ENCODE data around the gene CAND2. TPM values are rescaled to one million over a fixed set of nuclear protein-coding genes. Genes with fewer than 3 reads are reported as not detected.

The CAND2 gene
- polyA plus RNA-seq, 3 donors = not detected

GRCh38 chr3:12871404-12871983 lies 75.0 kb downstream of the CAND2 start:
- Histone ChIP-seq H3K9me3 (replicated peaks in 1 of 2; ENCODE audit: control insufficient read depth in 1 of 2, insufficient read depth in 1 of 2, low read length in 2 of 2) (no peaks in the 10 kb centered on the region), H3K9ac (ENCODE audit: insufficient read depth, low read length, poor library complexity, severe bottlenecking) (no peak overlapping the region), H3K4me3 (replicated peaks in 1 of 3; ENCODE audit: low read depth in 2 of 3, low read length in 3 of 3) (no peak overlapping the region), H3K27me3 (ENCODE audit: control insufficient read depth in 2 of 2, insufficient read depth in 2 of 2, low read length in 2 of 2) (peaks cover 5 to 23% of the 10 kb centered on the region in 2 donors), H3K4me2 (replicated peaks; ENCODE audit: extremely low read depth, low read length, poor library complexity, severe bottlenecking) (no peak overlapping the region), H3K36me3 (replicated peaks in 1 of 2; ENCODE audit: control insufficient read depth in 1 of 2, insufficient read depth in 2 of 2, low read length in 2 of 2) (no peaks in the 10 kb centered on the region), H3K79me2 (ENCODE audit: insufficient read depth, low read length) (no peaks in the 10 kb centered on the region), H4K20me1 (ENCODE audit: insufficient read depth, low read length) (no peaks in the 10 kb centered on the region), H3K27ac (ENCODE audit: low read depth in 1 of 2, low read length in 2 of 2) (no peak overlapping the region), H2AFZ (ENCODE audit: insufficient read depth, low read depth, low read length, poor library complexity, severe bottlenecking) (no peak overlapping the region), H3K4me1 (ENCODE audit: control insufficient read depth in 1 of 2, insufficient read depth in 2 of 2, low read length in 2 of 2) (peaks cover 22 to 31% of the 10 kb centered on the region in 2 donors)
- Mint-ChIP-seq H3K9me3 (peaks cover 0 to 7% (median 0%) of the 10 kb centered on the region in 7 donors), H3K27me3 (ENCODE audit: low read depth in 3 of 3) (peaks cover 33 to 44% (median 41%) of the 10 kb centered on the region in 3 donors), H3K4me1 (peaks cover 23% of the 10 kb centered on the region), H3K4me3 (peak overlapping the region in 1 of 2 donors; percentile 42), H3K36me3 (peaks cover 0 to 1% of the 10 kb centered on the region in 2 donors), H3K27ac (no peak overlapping the region)
- intact Hi-C loops (cut with micrococcal nuclease) = no loop called here
- TF ChIP-seq, protein P1, sequence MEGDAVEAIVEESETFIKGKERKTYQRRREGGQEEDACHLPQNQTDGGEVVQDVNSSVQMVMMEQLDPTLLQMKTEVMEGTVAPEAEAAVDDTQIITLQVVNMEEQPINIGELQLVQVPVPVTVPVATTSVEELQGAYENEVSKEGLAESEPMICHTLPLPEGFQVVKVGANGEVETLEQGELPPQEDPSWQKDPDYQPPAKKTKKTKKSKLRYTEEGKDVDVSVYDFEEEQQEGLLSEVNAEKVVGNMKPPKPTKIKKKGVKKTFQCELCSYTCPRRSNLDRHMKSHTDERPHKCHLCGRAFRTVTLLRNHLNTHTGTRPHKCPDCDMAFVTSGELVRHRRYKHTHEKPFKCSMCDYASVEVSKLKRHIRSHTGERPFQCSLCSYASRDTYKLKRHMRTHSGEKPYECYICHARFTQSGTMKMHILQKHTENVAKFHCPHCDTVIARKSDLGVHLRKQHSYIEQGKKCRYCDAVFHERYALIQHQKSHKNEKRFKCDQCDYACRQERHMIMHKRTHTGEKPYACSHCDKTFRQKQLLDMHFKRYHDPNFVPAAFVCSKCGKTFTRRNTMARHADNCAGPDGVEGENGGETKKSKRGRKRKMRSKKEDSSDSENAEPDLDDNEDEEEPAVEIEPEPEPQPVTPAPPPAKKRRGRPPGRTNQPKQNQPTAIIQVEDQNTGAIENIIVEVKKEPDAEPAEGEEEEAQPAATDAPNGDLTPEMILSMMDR (IDR thresholded peaks at IDR 0.05) = no peak
- WGBS (ENCODE audit: insufficient coverage) = 92% methylated on average over 4 of the region's 12 CpGs
- DNase-seq = no peak

GRCh38 chr3:12875857-12876836 lies 79.7 kb downstream of the CAND2 start:
- no peaks in the 10 kb centered on the region for H3K36me3 ChIP-seq (replicated peaks in 1 of 2; ENCODE audit: control insufficient read depth in 1 of 2, insufficient read depth in 2 of 2, low read length in 2 of 2)
- H3K4me2 ChIP-seq (replicated peaks; ENCODE audit: extremely low read depth, low read length, poor library complexity, severe bottlenecking) = peak overlapping the region; percentile 57
- peak overlapping the region in 1 of 3 experiments; percentile 56 for H3K4me3 ChIP-seq (replicated peaks in 1 of 3; ENCODE audit: low read depth in 2 of 3, low read length in 3 of 3)
- TF ChIP-seq, protein P1 (IDR thresholded peaks at IDR 0.05) = no peak
- H3K36me3 Mint-ChIP-seq = no peaks in the 10 kb centered on the region
- intact Hi-C loops (cut with micrococcal nuclease) = no loop called here
- peaks cover 0 to 4% of the 10 kb centered on the region in 2 donors for H3K27me3 ChIP-seq (ENCODE audit: control insufficient read depth in 2 of 2, insufficient read depth in 2 of 2, low read length in 2 of 2)
- peak overlapping the region; percentile 27 for H3K9ac ChIP-seq (ENCODE audit: insufficient read depth, low read length, poor library complexity, severe bottlenecking)
- no peak for DNase-seq
- peaks cover 2% of the 10 kb centered on the region for H3K4me1 Mint-ChIP-seq
- H3K4me1 ChIP-seq (ENCODE audit: control insufficient read depth in 1 of 2, insufficient read depth in 2 of 2, low read length in 2 of 2) = peaks cover 8 to 12% of the 10 kb centered on the region in 2 donors
- peaks cover 0 to 3% (median 0%) of the 10 kb centered on the region in 7 donors for H3K9me3 Mint-ChIP-seq
- no peaks in the 10 kb centered on the region for H3K9me3 ChIP-seq (replicated peaks in 1 of 2; ENCODE audit: control insufficient read depth in 1 of 2, insufficient read depth in 1 of 2, low read length in 2 of 2)
- H3K27ac Mint-ChIP-seq = no peak overlapping the region
- H3K79me2 ChIP-seq (ENCODE audit: insufficient read depth, low read length) = no peaks in the 10 kb centered on the region
- peaks cover 18 to 19% (median 18%) of the 10 kb centered on the region in 3 donors for H3K27me3 Mint-ChIP-seq (ENCODE audit: low read depth in 3 of 3)
- H2AFZ ChIP-seq (ENCODE audit: insufficient read depth, low read depth, low read length, poor library complexity, severe bottlenecking) = peak overlapping the region; percentile 50
- peak overlapping the region; percentile 62 to 76 for H3K4me3 Mint-ChIP-seq
- H4K20me1 ChIP-seq (ENCODE audit: insufficient read depth, low read length) = no peaks in the 10 kb centered on the region
- WGBS (ENCODE audit: insufficient coverage) = 25% methylated on average over 57 of the region's 60 CpGs
- H3K27ac ChIP-seq (ENCODE audit: low read depth in 1 of 2, low read length in 2 of 2) = no peak overlapping the region
